Spleen (tissue), 11 donors: ENCODE measurements around the gene CIDEA. TPM values are rescaled to one million over a fixed set of nuclear protein-coding genes. Genes with fewer than 3 reads are reported as not detected.

ENCODE experiments used
- DNase-seq: peaks from one replicate; pipeline ENCODE4 v3.0.0-alpha.2; 2020
- H3K27ac ChIP-seq, 8 donors: fragments of 200-600 bp; sonication (generic) in 7 of 8; 1 replicate in 4 of 8; 2 replicates in 4 of 8; pipeline versions ENCODE4 v1.5.0 to v1.8.0; 2016 to 2021; ENCODE audit warnings: inconsistent platforms in 4 of 8, mild to moderate bottlenecking in 4 of 8, moderate library complexity in 1 of 8
- H3K27me3 ChIP-seq, 7 donors: fragments of 200-600 bp; sonication (generic) in 6 of 7; replicated peaks in 1 of 7; 1 replicate in 4 of 7; 2 replicates in 3 of 7; pipeline versions ENCODE4 v1.5.0 to v1.8.0; 2016 to 2021; ENCODE audit warnings: inconsistent platforms in 3 of 7, mild to moderate bottlenecking in 1 of 7
- H3K36me3 ChIP-seq, 6 donors: fragments of 200-600 bp; sonication (generic) in 5 of 6; 1 replicate in 4 of 6; 2 replicates in 2 of 6; pipeline versions ENCODE4 v1.5.0 to v1.8.0; 2016 to 2021; ENCODE audit warnings: inconsistent platforms in 2 of 6
- H3K4me1 ChIP-seq, 6 donors: fragments of 200-600 bp; sonication (generic) in 5 of 6; 1 replicate in 3 of 6; 2 replicates in 3 of 6; pipeline versions ENCODE4 v1.5.0 to v1.8.0; 2016 to 2021; ENCODE audit warnings: inconsistent platforms in 3 of 6
- H3K4me3 ChIP-seq, 8 donors: fragments of 200-600 bp; sonication (generic) in 7 of 8; 1 replicate in 4 of 8; 2 replicates in 4 of 8; pipeline versions ENCODE4 v1.5.0 to v1.8.0; 2016 to 2021; ENCODE audit warnings: inconsistent platforms in 4 of 8, mild to moderate bottlenecking in 4 of 8, moderate library complexity in 2 of 8
- H3K9me3 ChIP-seq, 8 donors: fragments of 200-600 bp; sonication (generic) in 7 of 8; 1 replicate in 4 of 8; 2 replicates in 4 of 8; pipeline versions ENCODE4 v1.5.0 to v1.8.0; 2016 to 2021; ENCODE audit warnings: inconsistent platforms in 4 of 8
- POLR2A ChIP-seq, 3 donors: fragments of 450-650 bp; IDR thresholded peaks; one replicate each; pipeline ENCODE4 v1.5.1; 2017; ENCODE audit warnings: antibody characterized with exemption in 3 of 3, mild to moderate bottlenecking in 1 of 3
- POLR2AphosphoS5 ChIP-seq, 3 donors: sonication (generic); formaldehyde crosslinking; IDR thresholded peaks; one replicate each; pipeline ENCODE4 v1.5.1; 2017; ENCODE audit warnings: antibody characterized with exemption in 3 of 3
- WGBS, 5 donors: extraction: QIAGEN DNeasy Blood & Tissue Kit in 3 of 5; methylation state at CpG; one replicate each; pipeline versions ENCODE4 v1.1.5 to v1.1.7; 2013 to 2018; 5-methylcytosine and 5-hydroxymethylcytosine counted together
- intact Hi-C: fragments of 100-400 bp; cut with DNase I; formaldehyde crosslinking; loops from one replicate; pipeline ENCODE4 v1.15.0; 2023; ENCODE audit warnings: low total_unique reads
- polyA plus RNA-seq, 3 donors: library from polyadenylated mRNA; stranded (reverse); fragments of 200-250 nt; gene quantifications; one replicate each; pipeline ENCODE4 v1.2.1, GENCODE V29; 2013
- total RNA-seq, 7 donors: library from RNA; depleted of rRNA in 3 of 7; stranded (reverse); fragments of >200 nt in 3 of 7; fragmentation: NEBNext Ultra II Directional in 4 of 7; extraction: Animal tissue kit (Norgen Biotek cat#: 25700) in 4 of 7; gene quantifications; one replicate each; pipeline versions ENCODE4 v1.1.0 to v1.2.1, GENCODE V29; 2016 to 2021
- TF ChIP-seq, protein P1 (sequence below), 11 experiments: fragments of 200-600 bp in 7 of 11; fragments of 450-650 bp in 4 of 11; sonication (generic) in 4 of 11; IDR thresholded peaks in 8 of 11; conservative IDR thresholded peaks in 3 of 11; 1 replicate in 7 of 11; 2 replicates in 4 of 11; pipeline versions ENCODE4 v1.4.0 to v1.8.0; 2016 to 2021; ENCODE audit warnings: antibody characterized with exemption in 11 of 11, inconsistent platforms in 4 of 11, mild to moderate bottlenecking in 1 of 11
- donor health status: healthy with polysubstance abuse.
- donor health status: DM: no; HTN: no; CAD: no; lungs with moderate emphysema.
- donor health status: DM: no; HTN: no; CAD: no.
- donor health status: Bipolar disorder and iron deficiency.
- donor health status: healthy.
- donor health status: DM: no; HTN: no; CAD: no.
- donor health status: DM: yes; HTN: yes; CAD: no.

CIDEA gene
- total and polyA plus RNA-seq, 10 donors = not detected

DNA sequence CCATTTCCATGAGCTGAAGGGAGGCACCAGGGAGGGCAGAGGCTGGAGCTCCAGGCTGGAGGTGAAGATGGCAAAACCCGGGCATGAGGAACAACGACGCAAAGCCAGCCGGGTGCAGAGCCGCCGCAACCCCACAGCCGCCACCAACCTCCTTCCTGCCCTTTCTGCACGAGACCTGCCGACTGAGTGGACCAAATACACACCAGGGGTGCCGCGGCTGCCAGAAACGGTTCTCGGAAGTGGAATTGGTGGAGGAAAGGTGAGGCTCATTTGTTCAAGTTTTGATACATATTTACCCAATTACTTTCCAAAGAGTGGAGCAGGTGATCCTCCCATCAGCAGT lies 8.4 kb upstream of the CIDEA start:
- peaks cover 0 to 69% (median 13%) of the 10 kb centered on the region in 7 donors for H3K27me3 ChIP-seq
- no peak overlapping the region for H3K4me3 ChIP-seq
- 89 to 94% (median 92%) methylated on average over 13 of the region's 13 CpGs for WGBS, 5 donors
- intact Hi-C loops = no loop called here
- H3K9me3 ChIP-seq = no peaks in the 10 kb centered on the region
- H3K27ac ChIP-seq = no peak overlapping the region
- no peaks in the 10 kb centered on the region for H3K4me1 ChIP-seq
- no peaks in the 10 kb centered on the region for H3K36me3 ChIP-seq
- peak; percentile 41 for DNase-seq
- no peak for TF ChIP-seq POLR2AphosphoS5 (IDR thresholded peaks at IDR 0.05)
- TF ChIP-seq, protein P1, sequence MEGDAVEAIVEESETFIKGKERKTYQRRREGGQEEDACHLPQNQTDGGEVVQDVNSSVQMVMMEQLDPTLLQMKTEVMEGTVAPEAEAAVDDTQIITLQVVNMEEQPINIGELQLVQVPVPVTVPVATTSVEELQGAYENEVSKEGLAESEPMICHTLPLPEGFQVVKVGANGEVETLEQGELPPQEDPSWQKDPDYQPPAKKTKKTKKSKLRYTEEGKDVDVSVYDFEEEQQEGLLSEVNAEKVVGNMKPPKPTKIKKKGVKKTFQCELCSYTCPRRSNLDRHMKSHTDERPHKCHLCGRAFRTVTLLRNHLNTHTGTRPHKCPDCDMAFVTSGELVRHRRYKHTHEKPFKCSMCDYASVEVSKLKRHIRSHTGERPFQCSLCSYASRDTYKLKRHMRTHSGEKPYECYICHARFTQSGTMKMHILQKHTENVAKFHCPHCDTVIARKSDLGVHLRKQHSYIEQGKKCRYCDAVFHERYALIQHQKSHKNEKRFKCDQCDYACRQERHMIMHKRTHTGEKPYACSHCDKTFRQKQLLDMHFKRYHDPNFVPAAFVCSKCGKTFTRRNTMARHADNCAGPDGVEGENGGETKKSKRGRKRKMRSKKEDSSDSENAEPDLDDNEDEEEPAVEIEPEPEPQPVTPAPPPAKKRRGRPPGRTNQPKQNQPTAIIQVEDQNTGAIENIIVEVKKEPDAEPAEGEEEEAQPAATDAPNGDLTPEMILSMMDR (IDR thresholded peaks at IDR 0.05 in 8 of 11, conservative IDR thresholded peaks at IDR 0.05 in 3 of 11) = no peak

DNA sequence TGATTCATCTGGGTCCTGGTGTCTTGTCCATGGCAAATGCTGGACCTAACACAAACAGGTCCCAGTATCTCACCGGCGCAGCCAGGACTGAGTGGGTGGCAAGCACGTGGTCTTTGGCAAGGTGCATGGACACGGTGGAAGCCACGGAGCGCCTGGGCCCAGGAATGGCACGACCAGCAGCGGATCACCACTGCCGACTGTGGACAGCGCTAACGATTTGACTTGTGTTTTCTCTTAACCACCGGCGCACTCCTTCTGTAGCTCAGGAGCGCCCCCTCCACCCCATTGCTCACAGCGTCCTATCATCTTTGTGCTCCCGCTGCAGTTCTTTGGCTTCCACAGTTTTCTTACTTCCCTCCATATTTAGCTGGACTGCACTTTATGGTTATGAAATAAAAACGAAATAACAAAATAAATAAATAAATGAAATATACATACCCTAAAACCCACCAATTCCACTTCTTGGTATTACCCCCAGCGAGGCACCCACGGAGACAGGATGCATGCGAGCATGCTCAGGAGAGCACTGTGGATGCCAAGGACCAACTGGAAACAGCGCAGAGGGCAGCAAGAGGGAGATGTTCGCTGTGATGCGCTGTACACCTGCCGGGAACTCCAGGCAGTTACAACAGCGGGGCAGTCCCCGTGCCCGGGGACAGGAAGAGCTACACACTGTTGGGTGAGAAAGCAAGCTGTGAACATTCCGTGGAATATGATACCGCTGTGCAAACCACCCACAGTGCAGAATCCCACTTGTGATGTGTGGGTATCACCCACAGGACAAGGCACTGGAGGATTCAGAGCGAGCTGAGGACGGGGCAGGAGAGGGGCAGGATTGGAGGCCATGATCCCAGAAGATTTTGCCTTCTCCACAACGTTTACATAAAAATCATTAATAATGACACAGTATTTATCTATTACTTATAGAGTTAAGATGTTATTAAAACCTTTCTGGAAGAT lies 7.0 kb upstream of the CIDEA start:
- Histone ChIP-seq H3K27ac (no peak overlapping the region), H3K4me3 (no peak overlapping the region), H3K9me3 (no peaks in the 10 kb centered on the region), H3K4me1 (peaks cover 0 to 3% (median 0%) of the 10 kb centered on the region in 6 donors), H3K36me3 (no peaks in the 10 kb centered on the region), H3K27me3 (peaks cover 0 to 66% (median 20%) of the 10 kb centered on the region in 7 donors)
- 47 to 57% (median 50%) methylated on average over 27 to 32 of the region's 32 CpGs for WGBS, 5 donors
- intact Hi-C loops = no loop called here
- TF ChIP-seq POLR2AphosphoS5 (IDR thresholded peaks at IDR 0.05) (no peak), POLR2A (IDR thresholded peaks at IDR 0.05) (no peak)
- TF ChIP-seq, protein P1 (IDR thresholded peaks at IDR 0.05 in 8 of 11, conservative IDR thresholded peaks at IDR 0.05 in 3 of 11) = no peak
- DNase-seq = peak; percentile 54

DNA sequence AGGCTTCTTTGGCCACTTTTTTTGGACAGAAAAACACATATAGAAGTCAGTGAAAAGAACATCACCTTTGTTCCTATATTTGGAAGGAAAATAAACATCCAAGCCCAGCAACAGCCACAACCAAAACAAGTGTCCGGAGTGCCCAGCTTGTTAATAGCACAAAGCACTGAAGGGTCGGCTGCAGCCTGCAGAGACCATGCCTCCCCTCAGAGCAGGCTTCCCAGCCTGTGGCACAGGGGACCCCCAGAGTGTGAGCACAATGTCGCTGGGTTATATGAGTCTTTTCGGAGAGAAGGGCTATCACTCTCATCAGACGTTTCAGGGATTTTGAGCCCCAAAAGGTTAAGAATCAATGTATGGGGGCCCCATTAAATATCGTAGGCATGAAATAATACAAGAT lies 6.2 kb upstream of the CIDEA start:
- DNase-seq = peak; percentile 34
- intact Hi-C loops = no loop called here

DNA sequence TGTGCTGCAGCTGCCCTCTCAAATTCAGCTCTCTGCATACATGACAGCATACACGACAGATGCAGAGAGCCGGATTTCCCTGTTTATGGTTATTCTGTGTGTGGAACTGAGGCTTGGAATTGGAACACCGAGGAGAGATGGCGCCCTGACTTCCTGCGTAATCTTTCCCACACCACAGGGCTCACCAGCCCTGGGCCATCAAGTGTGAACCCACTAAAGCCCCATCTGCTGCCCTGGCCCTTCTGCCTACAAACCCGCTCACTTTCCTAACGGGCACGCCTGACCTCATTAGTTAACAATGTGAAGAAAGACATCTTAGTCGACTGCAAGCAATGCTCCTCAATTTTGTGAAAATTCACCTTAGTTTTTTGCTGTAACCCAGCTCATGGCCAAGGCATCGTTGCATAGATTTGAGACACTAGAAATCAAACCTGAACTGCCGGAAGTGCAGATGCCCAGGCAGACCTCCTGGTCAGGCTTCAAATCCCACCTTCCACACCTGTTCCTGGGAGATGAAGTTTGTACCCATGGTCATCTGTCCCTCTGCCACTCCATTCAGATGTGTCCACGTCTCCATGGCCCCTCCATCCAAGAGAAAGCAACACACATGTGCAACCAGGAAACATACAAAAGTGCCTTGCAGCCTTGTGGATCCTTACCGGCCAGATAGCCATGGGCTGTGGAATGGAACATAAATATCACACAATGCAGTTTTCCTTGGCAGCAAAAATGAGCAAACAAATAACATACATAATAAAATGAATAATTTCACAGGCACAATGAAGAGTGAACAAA lies 5.0 kb upstream of the CIDEA start:
- Histone ChIP-seq H3K9me3 (no peaks in the 10 kb centered on the region), H3K36me3 (no peaks in the 10 kb centered on the region), H3K4me3 (no peak overlapping the region), H3K27me3 (peaks cover 0 to 79% (median 38%) of the 10 kb centered on the region in 7 donors), H3K27ac (no peak overlapping the region), H3K4me1 (peaks cover 8 to 17% (median 12%) of the 10 kb centered on the region in 6 donors)
- TF ChIP-seq, protein P1 (IDR thresholded peaks at IDR 0.05 in 8 of 11, conservative IDR thresholded peaks at IDR 0.05 in 3 of 11) = no peak
- no peak for TF ChIP-seq POLR2A (IDR thresholded peaks at IDR 0.05)
- intact Hi-C loops = no loop called here
- peak; percentile 31 for DNase-seq
- WGBS, 5 donors = 74 to 80% (median 77%) methylated on average over 13 of the region's 13 CpGs

More for the DNA sequence above, 6.2 kb upstream of the CIDEA start:
- Histone ChIP-seq H3K27me3 (peaks cover 0 to 68% (median 26%) of the 10 kb centered on the region in 7 donors), H3K9me3 (no peaks in the 10 kb centered on the region), H3K27ac (no peak overlapping the region), H3K4me3 (no peak overlapping the region), H3K4me1 (peaks cover 0 to 6% (median 2%) of the 10 kb centered on the region in 6 donors), H3K36me3 (no peaks in the 10 kb centered on the region)
- no peak for TF ChIP-seq POLR2A (IDR thresholded peaks at IDR 0.05)
- WGBS, 5 donors = 69 to 83% (median 82%) methylated on average over 6 of the region's 6 CpGs
